Measurements from ENCODE around the gene KIT.

KIT gene

GRCh38 chr4:54645830-54646229 is 11.9 kb upstream of the KIT start:
- no peak for TF ChIP-seq CTCF (IDR thresholded peaks at IDR 0.05; ENCODE audit: low read depth, low read length, missing control alignments)
- in situ Hi-C loops (cut with HindIII; ENCODE audit: low sequenced_read_pairs), result no loop called here
- H3K4me3 ChIP-seq (ENCODE audit: low read depth, low read length), result no peak overlapping the region
- no peak for DNase-seq (ENCODE audit: low read depth)

- in situ Hi-C loops (cut with HindIII; ENCODE audit: low sequenced_read_pairs), result no loop called here
- TF ChIP-seq CTCF (IDR thresholded peaks at IDR 0.05; ENCODE audit: low read depth, low read length, missing control alignments), result no peak
- H3K4me3 ChIP-seq (ENCODE audit: low read depth, low read length), result no peak overlapping the region
- DNase-seq (ENCODE audit: low read depth), result no peak
Measured at GRCh38 chr4:54647070-54647469, 10.7 kb upstream of the KIT start.

DNA sequence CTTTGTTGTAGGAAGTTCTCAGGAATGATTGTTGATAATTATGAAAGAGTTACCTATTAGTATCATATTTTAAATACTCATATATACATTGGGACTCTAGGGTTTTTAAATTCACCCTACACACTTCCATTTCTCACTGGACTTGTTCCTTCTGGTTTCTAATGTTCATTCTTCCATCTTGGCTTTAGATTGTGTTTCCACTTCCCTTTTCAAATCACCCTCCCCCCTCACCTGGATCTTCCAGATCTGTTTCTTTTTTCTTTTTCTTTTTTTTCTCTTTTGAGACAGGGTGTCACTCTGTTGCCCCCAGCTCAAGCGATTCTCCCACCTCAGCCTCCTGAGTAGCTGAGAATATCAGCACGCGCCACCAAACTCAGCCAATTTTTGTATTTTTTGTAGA is 6.7 kb upstream of the KIT start:
- TF ChIP-seq CTCF (IDR thresholded peaks at IDR 0.05; ENCODE audit: low read depth, low read length, missing control alignments), result no peak
- H3K4me3 ChIP-seq (ENCODE audit: low read depth, low read length), result no peak overlapping the region
- in situ Hi-C loops (cut with HindIII; ENCODE audit: low sequenced_read_pairs), result no loop called here
- DNase-seq (ENCODE audit: low read depth), result no peak

DNA sequence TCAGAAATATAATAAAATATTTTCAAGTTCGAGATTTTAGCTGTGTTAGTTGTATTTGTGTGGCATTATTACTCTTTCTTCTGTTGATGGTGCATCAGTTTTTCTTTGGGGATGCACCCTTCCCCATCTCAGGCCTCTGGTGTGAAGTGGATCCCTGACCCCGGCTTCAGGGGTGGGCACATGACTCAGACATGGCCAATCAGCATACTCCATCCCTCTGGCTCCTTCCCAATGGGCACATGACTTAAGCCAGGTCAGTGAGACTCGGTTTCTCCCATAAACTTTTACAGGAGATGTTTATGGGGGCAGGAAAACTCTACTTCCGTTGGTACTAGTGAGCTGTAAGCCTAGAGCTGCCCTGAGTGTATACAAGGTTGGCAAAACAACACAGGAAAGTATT is 3.0 kb upstream of the KIT start:
- TF ChIP-seq CTCF (IDR thresholded peaks at IDR 0.05; ENCODE audit: low read depth, low read length, missing control alignments), result no peak
- no peak for DNase-seq (ENCODE audit: low read depth)
- in situ Hi-C loops (cut with HindIII; ENCODE audit: low sequenced_read_pairs), result no loop called here
- H3K4me3 ChIP-seq (ENCODE audit: low read depth, low read length), result no peak overlapping the region

GRCh38 chr4:54657185-54657550 is 589 bp upstream of the KIT start:
- DNase-seq (ENCODE audit: low read depth), result no peak
- no peak for TF ChIP-seq CTCF (IDR thresholded peaks at IDR 0.05; ENCODE audit: low read depth, low read length, missing control alignments)
- peak overlapping the region; percentile 75 for H3K4me3 ChIP-seq (ENCODE audit: low read depth, low read length)
- in situ Hi-C loops (cut with HindIII; ENCODE audit: low sequenced_read_pairs), result no loop called here

- H3K4me3 ChIP-seq (ENCODE audit: low read depth, low read length), result peak overlapping the region; percentile 75
- in situ Hi-C loops (cut with HindIII; ENCODE audit: low sequenced_read_pairs), result no loop called here
- TF ChIP-seq CTCF (IDR thresholded peaks at IDR 0.05; ENCODE audit: low read depth, low read length, missing control alignments), result peak; percentile 20
- DNase-seq (ENCODE audit: low read depth), result peak; percentile 8
Measured at GRCh38 chr4:54658252-54659093, 716 bp downstream of the KIT start.

Data from astrocyte of the cerebellum (primary cell).